GM19193 (cell line): ENCODE results near the gene VSIG10L2.

Experiments
- POLR2A ChIP-seq: IDR thresholded peaks from 4 replicates; pipeline ENCODE4 v1.6.1; 2011; ENCODE audit not compliant: insufficient read depth, insufficient read length; ENCODE audit errors: extremely low read depth

Gene VSIG10L2

GRCh38 chr11:125945797-125946520 lies at the start of gene VSIG10L2:
TSS of gene VSIG10L2 (plus strand) at chr11:125946044. CDS start at chr11:125946056, 12 bp downstream.
- no peak for TF ChIP-seq POLR2A

GRCh38 chr11:125901872-125902271 lies 44.0 kb upstream of the VSIG10L2 start:
- TF ChIP-seq POLR2A = no peak

- TF ChIP-seq POLR2A = no peak
Observed at GRCh38 chr11:125902277-125902926, 43.4 kb upstream of the VSIG10L2 start.

- peak; percentile 80 for TF ChIP-seq POLR2A
Observed at GRCh38 chr11:125902927-125903710, 42.7 kb upstream of the VSIG10L2 start, which contains the start of gene PUS3. TSS of gene PUS3 (minus strand) at chr11:125903206. CDS start at chr11:125896284, 6,922 bp downstream.

- no peak for TF ChIP-seq POLR2A
Observed at GRCh38 chr11:125903711-125904659, 41.9 kb upstream of the VSIG10L2 start, which contains the start of gene DDX25. TSS of gene DDX25 (plus strand) at chr11:125904508. CDS start at chr11:125904518, 10 bp downstream.

GRCh38 chr11:125904678-125905077 lies 41.2 kb upstream of the VSIG10L2 start:
- TF ChIP-seq POLR2A = no peak

- no peak for TF ChIP-seq POLR2A
Observed at GRCh38 chr11:125910226-125910849, 35.5 kb upstream of the VSIG10L2 start.

GRCh38 chr11:125916683-125917347 lies 29.0 kb upstream of the VSIG10L2 start:
- TF ChIP-seq POLR2A = no peak

- no peak for TF ChIP-seq POLR2A
Observed at GRCh38 chr11:125918140-125918840, 27.6 kb upstream of the VSIG10L2 start.

GRCh38 chr11:125921042-125921441 lies 24.8 kb upstream of the VSIG10L2 start:
- no peak for TF ChIP-seq POLR2A

- no peak for TF ChIP-seq POLR2A
Observed at GRCh38 chr11:125922156-125922555, 23.7 kb upstream of the VSIG10L2 start.

- no peak for TF ChIP-seq POLR2A
Observed at GRCh38 chr11:125923012-125923579, 22.7 kb upstream of the VSIG10L2 start.
